A549 (cell line): ENCODE data around the gene MCM6. TPM values are rescaled to one million over a fixed set of nuclear protein-coding genes. Genes with fewer than 3 reads are reported as not detected.

Experiments
- ATAC-seq, 2 experiments: fragments of 200-7000 bp in 1 of 2; fragments of >200 bp in 1 of 2; cut with Nextera tagmentation in 1 of 2; cut with Tn5 transposase in 1 of 2; 3 replicates each; pipeline versions ENCODE4 v1.8.0 to v1.9.1; 2018 to 2020; ENCODE audit warnings: mild to moderate bottlenecking in 1 of 2, moderate library complexity in 1 of 2
- CTCF ChIA-PET: fragments of 300-600 bp; sonication (Branson Sonifier 250); formaldehyde crosslinking; extraction: SDS; loops from one replicate; lab custom pipeline; 2021; ENCODE audit warnings: antibody characterized with exemption, inconsistent platforms; lab: Yijun Ruan, JAX
- POLR2A ChIA-PET: fragments of 350-600 bp; formaldehyde crosslinking; extraction: SDS; loops from one replicate; lab custom pipeline; 2021; ENCODE audit warnings: antibody characterized with exemption, inconsistent platforms; lab: Yijun Ruan, JAX
- DNase-seq, 2 experiments: peaks; one replicate each; pipeline versions ENCODE4 v3.0.0 to v3.0.0-alpha.2; 2011 to 2016; ENCODE audit warnings: low read depth in 1 of 2, low spot score in 1 of 2
- FAIRE-seq: peaks from 2 replicates; lab custom pipeline; 2011; peaks lifted over from hg19 to GRCh38; lab: Jason Lieb, UNC
- H3K27ac ChIP-seq, 2 experiments: fragments of >200 bp; sonication (Bioruptor Twin); formaldehyde crosslinking; 3 replicates each; pipeline ENCODE4 v1.5.1; 2016 to 2017
- H3K4me1 ChIP-seq: fragments of >200 bp; sonication (Bioruptor Twin); formaldehyde crosslinking; 3 replicates; pipeline ENCODE4 v1.6.1; 2016
- H3K4me2 ChIP-seq: fragments of >200 bp; sonication (Bioruptor Twin); formaldehyde crosslinking; 3 replicates; pipeline ENCODE4 v1.6.1; 2016
- H3K4me3 ChIP-seq: fragments of >200 bp; sonication (Bioruptor Twin); formaldehyde crosslinking; 3 replicates; pipeline ENCODE4 v1.5.1; 2016
- H3K9me3 ChIP-seq: fragments of >200 bp; sonication (Bioruptor Twin); formaldehyde crosslinking; 3 replicates; pipeline ENCODE4 v1.6.1; 2016
- CBX8 ChIP-seq: fragments of 200-600 bp; sonication (generic); IDR thresholded peaks from 2 replicates; pipeline ENCODE4 v1.6.1; 2016
- CEBPB ChIP-seq, 2 experiments: fragments of >200 bp in 1 of 2; sonication (Bioruptor Twin) in 1 of 2; formaldehyde crosslinking in 1 of 2; IDR thresholded peaks; 2 replicates each; pipeline ENCODE4 v1.6.1; 2012 to 2016
- CHD2 ChIP-seq: fragments of 150-350 bp; IDR thresholded peaks from 2 replicates; pipeline ENCODE4 v1.6.1; 2014; ENCODE audit warnings: low read length; ENCODE audit not compliant: partially characterized antibody
- EHF ChIP-seq: fragments of 250-450 bp; sonication (Bioruptor Pico); IDR thresholded peaks from 2 replicates; pipeline ENCODE4 v1.5.0; 2020; ENCODE audit warnings: mild to moderate bottlenecking
- EHMT2 ChIP-seq: fragments of 200-600 bp; sonication (generic); IDR thresholded peaks from 2 replicates; pipeline ENCODE4 v1.6.1; 2016; ENCODE audit warnings: antibody characterized with exemption, low read depth, mild to moderate bottlenecking, moderate library complexity
- EP300 ChIP-seq, 2 experiments: fragments of >200 bp; sonication (Bioruptor Twin); formaldehyde crosslinking; IDR thresholded peaks; 2 replicates in 1 of 2; 3 replicates in 1 of 2; pipeline ENCODE4 v1.6.1; 2016 to 2017
- ESRRA ChIP-seq: fragments of 150-350 bp; IDR thresholded peaks from 2 replicates; pipeline ENCODE4 v1.6.1; 2014; ENCODE audit warnings: mild to moderate bottlenecking, low read length, borderline replicate concordance
- GATA3 ChIP-seq: IDR thresholded peaks from 2 replicates; pipeline ENCODE4 v1.6.1; 2012; ENCODE audit warnings: borderline replicate concordance
- HEYL ChIP-seq: fragments of 250-450 bp; sonication (Bioruptor Pico); IDR thresholded peaks from 2 replicates; pipeline ENCODE4 v1.8.0; 2021; ENCODE audit warnings: mild to moderate bottlenecking, moderate library complexity
- HMGXB4 ChIP-seq: fragments of 250-450 bp; sonication (Bioruptor Pico); IDR thresholded peaks from 2 replicates; pipeline ENCODE4 v1.5.0; 2021; ENCODE audit warnings: mild to moderate bottlenecking, moderate library complexity, borderline replicate concordance
- JUN ChIP-seq, 2 experiments: fragments of >200 bp; sonication (Bioruptor Twin); formaldehyde crosslinking; IDR thresholded peaks; 2 replicates in 1 of 2; 3 replicates in 1 of 2; pipeline ENCODE4 v1.6.1; 2016 to 2017
- KDM5A ChIP-seq: fragments of 200-600 bp; sonication (generic); IDR thresholded peaks from 2 replicates; pipeline ENCODE4 v1.6.1; 2016; ENCODE audit warnings: antibody characterized with exemption, mild to moderate bottlenecking
- MAZ ChIP-seq: fragments of 150-350 bp; IDR thresholded peaks from 2 replicates; pipeline ENCODE4 v1.6.1; 2014; ENCODE audit warnings: antibody characterized with exemption, low read depth, low read length, borderline replicate concordance
- MYC ChIP-seq: IDR thresholded peaks from 2 replicates; pipeline ENCODE4 v1.6.1; 2012; ENCODE audit warnings: mild to moderate bottlenecking, inconsistent platforms, low read length, improper control_type of control experiment, borderline replicate concordance
- PHF8 ChIP-seq: fragments of 200-600 bp; sonication (generic); IDR thresholded peaks from 2 replicates; pipeline ENCODE4 v1.6.1; 2016; ENCODE audit warnings: low read depth, mild to moderate bottlenecking, antibody characterized with exemption, moderate library complexity, borderline replicate concordance
- POLR2AphosphoS2 ChIP-seq: conservative IDR thresholded peaks from 2 replicates; pipeline ENCODE4 v1.6.1; 2012; ENCODE audit warnings: low read length, improper control_type of control experiment, inconsistent platforms
- RCOR1 ChIP-seq: fragments of 150-350 bp; IDR thresholded peaks from 2 replicates; pipeline ENCODE4 v1.6.1; 2014; ENCODE audit warnings: antibody characterized with exemption, low read length, low read depth
- SMC3 ChIP-seq: fragments of >200 bp; sonication (Bioruptor Twin); formaldehyde crosslinking; IDR thresholded peaks from 3 replicates; pipeline ENCODE4 v1.6.1; 2018; ENCODE audit warnings: inconsistent platforms
- TFCP2L1 ChIP-seq: fragments of 250-450 bp; sonication (Bioruptor Pico); IDR thresholded peaks from 2 replicates; pipeline ENCODE4 v1.5.0; 2021; ENCODE audit warnings: mild to moderate bottlenecking
- ZFP36 ChIP-seq: fragments of 450-650 bp; IDR thresholded peaks from 2 replicates; pipeline ENCODE4 v1.6.1; 2014; ENCODE audit warnings: borderline replicate concordance; ENCODE audit not compliant: partially characterized antibody
- WGBS: methylation state at CpG from one replicate; pipeline ENCODE4 v1.1.6; 2017; ENCODE audit errors: missing lambda C conversion rate; 5-methylcytosine and 5-hydroxymethylcytosine counted together
- polyA plus RNA-seq, 4 experiments: library from polyadenylated mRNA; depleted of rRNA in 3 of 4; stranded (reverse); fragments of >200 nt; fragmentation: RNase III in 1 of 4; extraction: RNeasy Plus Mini Kit Qiagen cat#74134 plus additional on column Dnase treatment in 1 of 4; gene quantifications; 2 replicates in 3 of 4; 3 replicates in 1 of 4; pipeline ENCODE4 v1.2.3, GENCODE V29; 2011 to 2017
- TF ChIP-seq, protein P1 (sequence below): fragments of 450-650 bp; IDR thresholded peaks from 2 replicates; pipeline ENCODE4 v1.6.1; 2014; ENCODE audit warnings: antibody characterized with exemption
- TF ChIP-seq, protein P2 (sequence below): fragments of 250-450 bp; sonication (Bioruptor Pico); IDR thresholded peaks from 2 replicates; pipeline ENCODE4 v1.5.0; 2020; ENCODE audit warnings: low read depth, mild to moderate bottlenecking, moderate library complexity
- TF ChIP-seq, protein P3 (sequence below): IDR thresholded peaks from 2 replicates; pipeline ENCODE4 v1.6.1; 2012

Gene MCM6
- polyA plus RNA-seq, 2 of the 4 experiments (the other 2 are of a cell fraction), result 59.6 to 61.4 TPM

- H3K27ac ChIP-seq, result no peak overlapping the region
- no peak for FAIRE-seq
- TF ChIP-seq ESRRA, result peak; percentile 82; the same call in 1 of the 2 replicates
- TF ChIP-seq, protein P1, sequence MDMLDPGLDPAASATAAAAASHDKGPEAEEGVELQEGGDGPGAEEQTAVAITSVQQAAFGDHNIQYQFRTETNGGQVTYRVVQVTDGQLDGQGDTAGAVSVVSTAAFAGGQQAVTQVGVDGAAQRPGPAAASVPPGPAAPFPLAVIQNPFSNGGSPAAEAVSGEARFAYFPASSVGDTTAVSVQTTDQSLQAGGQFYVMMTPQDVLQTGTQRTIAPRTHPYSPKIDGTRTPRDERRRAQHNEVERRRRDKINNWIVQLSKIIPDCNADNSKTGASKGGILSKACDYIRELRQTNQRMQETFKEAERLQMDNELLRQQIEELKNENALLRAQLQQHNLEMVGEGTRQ, result no peak
- TF ChIP-seq, all 56 proteins: peak for 1
- ATAC-seq (no peak), DNase-seq (no peak)
- ChIA-PET CTCF (no interaction called here), POLR2A (no interaction called here)
- Histone ChIP-seq H3K4me2 (no peak overlapping the region), H3K4me1 (no peaks in the 10 kb centered on the region), H3K9me3 (no peaks in the 10 kb centered on the region), H3K4me3 (no peak overlapping the region)
These were observed 22.8 kb downstream of the MCM6 start for GRCh38 chr2:135853401-135853800.

- ChIA-PET CTCF (interaction anchor here (0.6 kb wide), 1 partner anchor 137 kb away, joined by 3 read pairs; no protein-coding TSS in a partner anchor), POLR2A (no interaction called here)
- no peak for TF ChIP-seq MAZ
- no peak for TF ChIP-seq SMC3
- TF ChIP-seq MYC, result no peak
- H3K4me3 ChIP-seq, result no peak overlapping the region
- ATAC-seq (no peak), DNase-seq (no peak), FAIRE-seq (no peak)
- no peak overlapping the region for H3K4me2 ChIP-seq
- no peak overlapping the region for H3K27ac ChIP-seq
- H3K9me3 ChIP-seq, result no peaks in the 10 kb centered on the region
- no peaks in the 10 kb centered on the region for H3K4me1 ChIP-seq
These were observed 24.4 kb downstream of the MCM6 start for GRCh38 chr2:135851858-135852257.

DNA sequence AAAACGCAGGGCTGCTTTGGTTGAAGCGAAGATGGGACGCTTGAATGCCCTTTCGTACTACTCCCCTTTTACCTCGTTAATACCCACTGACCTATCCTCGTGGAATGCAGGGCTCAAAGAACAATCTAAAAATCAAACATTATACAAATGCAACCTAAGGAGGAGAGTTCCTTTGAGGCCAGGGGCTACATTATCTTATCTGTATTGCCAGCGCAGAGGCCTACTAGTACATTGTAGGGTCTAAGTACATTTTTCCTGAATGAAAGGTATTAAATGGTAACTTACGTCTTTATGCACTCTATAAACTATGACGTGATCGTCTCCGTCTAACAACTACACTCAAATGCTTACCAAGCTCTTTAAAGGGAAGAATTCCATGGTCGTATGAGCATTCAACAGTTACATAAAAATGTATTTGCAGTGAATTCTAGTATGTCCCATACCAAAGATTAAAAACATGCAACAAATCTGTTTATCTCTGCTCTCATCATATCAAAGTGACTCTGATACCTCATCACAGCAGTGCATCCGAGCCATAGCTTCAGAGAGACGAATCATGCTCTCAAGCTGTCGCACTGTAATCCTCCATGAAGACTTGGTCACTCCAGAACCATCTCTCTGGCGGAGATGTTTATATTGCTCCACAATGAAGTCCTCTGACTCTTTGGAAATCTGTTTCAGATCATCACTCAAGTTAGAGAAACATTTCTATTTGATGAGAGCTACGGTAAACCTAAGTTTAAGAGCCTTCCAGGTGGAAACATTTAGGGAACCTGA, 25.2 kb downstream of the MCM6 start:
- TF ChIP-seq EP300 (IDR thresholded peaks at IDR 0.05) (no peak), POLR2AphosphoS2 (no peak), KDM5A (no peak), SMC3 (no peak), PHF8 (no peak), TFCP2L1 (CRISPR knock-in tag) (no peak), GATA3 (no peak), JUN (IDR thresholded peaks at IDR 0.05) (no peak), EHMT2 (no peak), HEYL (CRISPR knock-in tag) (no peak), CBX8 (no peak), CEBPB (IDR thresholded peaks at IDR 0.05) (no peak), EHF (CRISPR knock-in tag) (no peak), ESRRA (no peak), RCOR1 (no peak), HMGXB4 (CRISPR knock-in tag) (no peak), ZFP36 (no peak), CHD2 (no peak)
- TF ChIP-seq, protein P2, sequence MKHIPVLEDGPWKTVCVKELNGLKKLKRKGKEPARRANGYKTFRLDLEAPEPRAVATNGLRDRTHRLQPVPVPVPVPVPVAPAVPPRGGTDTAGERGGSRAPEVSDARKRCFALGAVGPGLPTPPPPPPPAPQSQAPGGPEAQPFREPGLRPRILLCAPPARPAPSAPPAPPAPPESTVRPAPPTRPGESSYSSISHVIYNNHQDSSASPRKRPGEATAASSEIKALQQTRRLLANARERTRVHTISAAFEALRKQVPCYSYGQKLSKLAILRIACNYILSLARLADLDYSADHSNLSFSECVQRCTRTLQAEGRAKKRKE (CRISPR knock-in tag), result no peak
- TF ChIP-seq, protein P3, sequence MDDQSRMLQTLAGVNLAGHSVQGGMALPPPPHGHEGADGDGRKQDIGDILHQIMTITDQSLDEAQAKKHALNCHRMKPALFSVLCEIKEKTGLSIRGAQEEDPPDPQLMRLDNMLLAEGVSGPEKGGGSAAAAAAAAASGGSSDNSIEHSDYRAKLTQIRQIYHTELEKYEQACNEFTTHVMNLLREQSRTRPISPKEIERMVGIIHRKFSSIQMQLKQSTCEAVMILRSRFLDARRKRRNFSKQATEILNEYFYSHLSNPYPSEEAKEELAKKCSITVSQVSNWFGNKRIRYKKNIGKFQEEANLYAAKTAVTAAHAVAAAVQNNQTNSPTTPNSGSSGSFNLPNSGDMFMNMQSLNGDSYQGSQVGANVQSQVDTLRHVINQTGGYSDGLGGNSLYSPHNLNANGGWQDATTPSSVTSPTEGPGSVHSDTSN, result no peak
- ChIA-PET POLR2A (no interaction called here), CTCF (no interaction called here)
- no peak overlapping the region for H3K4me2 ChIP-seq
- ATAC-seq (no peak), FAIRE-seq (no peak), DNase-seq (no peak)
- no peak overlapping the region for H3K27ac ChIP-seq
- H3K4me3 ChIP-seq, result no peak overlapping the region
- WGBS, result 88% methylated on average over 17 of the region's 17 CpGs
- H3K9me3 ChIP-seq, result no peaks in the 10 kb centered on the region
- H3K4me1 ChIP-seq, result no peaks in the 10 kb centered on the region
